Measurements from ENCODE around the gene KIF18B.
A peak's percentile ranks its signal among the peaks of the same experiment; 100 is the strongest.

The KIF18B gene

GRCh38 chr17:44900894-44901293, 46.7 kb downstream of the KIF18B start:
- TF ChIP-seq EZH2 (IDR thresholded peaks at IDR 0.05; ENCODE audit: borderline replicate concordance, low read length) (no peak), CTCF (IDR thresholded peaks at IDR 0.05; ENCODE audit: low read length) (no peak)
- no peak overlapping the region for H2AFZ ChIP-seq (ENCODE audit: low read length)
- H3K9me3 ChIP-seq (ENCODE audit: low read length), result no peaks in the 10 kb centered on the region
- no peak overlapping the region for H3K27ac ChIP-seq (ENCODE audit: low read depth, low read length, poor library complexity, severe bottlenecking)
- no peaks in the 10 kb centered on the region for H3F3A ChIP-seq (ENCODE audit: insufficient read depth, low read length)
- no peaks in the 10 kb centered on the region for H3K9me2 ChIP-seq (ENCODE audit: low read depth, low read length)
- no peak overlapping the region for H3K4me3 ChIP-seq (ENCODE audit: low read depth, low read length, poor library complexity, severe bottlenecking)
- H3K27me3 ChIP-seq (ENCODE audit: insufficient read depth, low read length), result 0 out of 2 replicates have a peak, but pooled peaks cover 8% of the 10 kb centered on the region
- peaks cover 24% of the 10 kb centered on the region for H3K79me2 ChIP-seq (ENCODE audit: insufficient read depth, low read length)
- H3K4me1 ChIP-seq (ENCODE audit: insufficient read depth, low read length, severe bottlenecking), result peaks cover 16% of the 10 kb centered on the region
- H3K9ac ChIP-seq (ENCODE audit: low read length), result no peak overlapping the region
- H3K36me3 ChIP-seq (ENCODE audit: insufficient read depth, low read length), result peaks cover 4% of the 10 kb centered on the region; the same call in 1 of the 2 replicates
- H3K4me2 ChIP-seq (ENCODE audit: low read length), result no peak overlapping the region
- no peaks in the 10 kb centered on the region for H4K20me1 ChIP-seq (ENCODE audit: insufficient read depth, low read length)

- Histone ChIP-seq H3K4me2 (ENCODE audit: low read length) (peak within 1 kb of the TSS; percentile 83), H3K9me3 (ENCODE audit: low read length) (no peaks in the 10 kb centered on the region), H3K9me2 (ENCODE audit: low read depth, low read length) (no peaks in the 10 kb centered on the region), H3K27me3 (ENCODE audit: insufficient read depth, low read length) (0 out of 2 replicates have a peak, but pooled peaks cover 8% of the 10 kb centered on the region), H2AFZ (ENCODE audit: low read length) (peak within 1 kb of the TSS; percentile 27; the same call in 1 of the 2 replicates), H3F3A (ENCODE audit: insufficient read depth, low read length) (no peaks in the 10 kb centered on the region), H3K4me1 (ENCODE audit: insufficient read depth, low read length, severe bottlenecking) (peaks cover 16% of the 10 kb centered on the region), H3K4me3 (ENCODE audit: low read depth, low read length, poor library complexity, severe bottlenecking) (peak within 1 kb of the TSS; percentile 86), H3K79me2 (ENCODE audit: insufficient read depth, low read length) (peaks cover 25% of the 10 kb centered on the region), H3K36me3 (ENCODE audit: insufficient read depth, low read length) (peaks cover 18% of the 10 kb centered on the region), H3K9ac (ENCODE audit: low read length) (peak within 1 kb of the TSS; percentile 91), H4K20me1 (ENCODE audit: insufficient read depth, low read length) (no peaks in the 10 kb centered on the region), H3K27ac (ENCODE audit: low read depth, low read length, poor library complexity, severe bottlenecking) (peak within 1 kb of the TSS; percentile 78)
- TF ChIP-seq EZH2 (IDR thresholded peaks at IDR 0.05; ENCODE audit: borderline replicate concordance, low read length) (no peak), CTCF (IDR thresholded peaks at IDR 0.05; ENCODE audit: low read length) (no peak)
Observed at GRCh38 chr17:44899074-44899782, 48.3 kb downstream of the KIF18B start, which contains the start of gene EFTUD2. EFTUD2 (minus strand) TSS chr17:44899445; CDS start chr17:44894521, 4,924 bp downstream.

- Histone ChIP-seq H3K79me2 (ENCODE audit: insufficient read depth, low read length) (peaks cover 25% of the 10 kb centered on the region), H2AFZ (ENCODE audit: low read length) (no peak overlapping the region), H3K36me3 (ENCODE audit: insufficient read depth, low read length) (peaks cover 23% of the 10 kb centered on the region), H4K20me1 (ENCODE audit: insufficient read depth, low read length) (no peaks in the 10 kb centered on the region), H3K27ac (ENCODE audit: low read depth, low read length, poor library complexity, severe bottlenecking) (peak overlapping the region; percentile 78), H3K4me1 (ENCODE audit: insufficient read depth, low read length, severe bottlenecking) (peaks cover 16% of the 10 kb centered on the region), H3F3A (ENCODE audit: insufficient read depth, low read length) (no peaks in the 10 kb centered on the region), H3K4me3 (ENCODE audit: low read depth, low read length, poor library complexity, severe bottlenecking) (peak overlapping the region; percentile 86), H3K9ac (ENCODE audit: low read length) (peak overlapping the region; percentile 91), H3K9me3 (ENCODE audit: low read length) (no peaks in the 10 kb centered on the region), H3K4me2 (ENCODE audit: low read length) (peak overlapping the region; percentile 83), H3K27me3 (ENCODE audit: insufficient read depth, low read length) (0 out of 2 replicates have a peak, but pooled peaks cover 8% of the 10 kb centered on the region), H3K9me2 (ENCODE audit: low read depth, low read length) (no peaks in the 10 kb centered on the region)
- TF ChIP-seq CTCF (IDR thresholded peaks at IDR 0.05; ENCODE audit: low read length) (no peak), EZH2 (IDR thresholded peaks at IDR 0.05; ENCODE audit: borderline replicate concordance, low read length) (no peak)
Observed at GRCh38 chr17:44898768-44899073, 48.9 kb downstream of the KIF18B start.
